GM18517 (cell line): ENCODE results near the gene MIPEP.

Source experiments
- ATAC-seq: cut with Tn5 transposase; IDR thresholded peaks from one replicate; pipeline ENCODE4 v1.9.1; 2021; ENCODE audit warnings: mild to moderate bottlenecking, moderate library complexity; ENCODE audit not compliant: unreplicated experiment

Gene MIPEP

GRCh38 chr13:23811366-23812062, 77.7 kb downstream of the MIPEP start:
- ATAC-seq = no peak

- no peak for ATAC-seq
Measured at GRCh38 chr13:23810685-23811240, 78.4 kb downstream of the MIPEP start.

- ATAC-seq = no peak
Measured at GRCh38 chr13:23808803-23809202, 80.4 kb downstream of the MIPEP start.

- ATAC-seq = peak; percentile 28
Measured at GRCh38 chr13:23806874-23807526, 82.2 kb downstream of the MIPEP start.

GRCh38 chr13:23805821-23806220, 83.4 kb downstream of the MIPEP start:
- no peak for ATAC-seq

GRCh38 chr13:23805122-23805521, 84.1 kb downstream of the MIPEP start:
- no peak for ATAC-seq

GRCh38 chr13:23804166-23804565, 85.0 kb downstream of the MIPEP start:
- no peak for ATAC-seq

- no peak for ATAC-seq
Measured at GRCh38 chr13:23801141-23801540, 88.1 kb downstream of the MIPEP start.

- ATAC-seq = peak; percentile 94
Measured at GRCh38 chr13:23799945-23800344, 89.3 kb downstream of the MIPEP start.

GRCh38 chr13:23797276-23797903, 91.8 kb downstream of the MIPEP start:
- ATAC-seq = no peak

- ATAC-seq = no peak
Measured at GRCh38 chr13:23796551-23796950, 92.6 kb downstream of the MIPEP start.

- ATAC-seq = peak; percentile 58
Measured at GRCh38 chr13:23794267-23795161, 94.7 kb downstream of the MIPEP start.

- no peak for ATAC-seq
Measured at GRCh38 chr13:23793711-23794110, 95.5 kb downstream of the MIPEP start.

GRCh38 chr13:23792680-23793079, 96.5 kb downstream of the MIPEP start:
- ATAC-seq = no peak

- ATAC-seq = no peak
Measured at GRCh38 chr13:23790577-23791170, 98.5 kb downstream of the MIPEP start.

- ATAC-seq = no peak
Measured at GRCh38 chr13:23789576-23790346, 99.4 kb downstream of the MIPEP start.

- no peak for ATAC-seq
Measured at GRCh38 chr13:23788459-23788858, 100.7 kb downstream of the MIPEP start.

GRCh38 chr13:23787464-23787863, 101.7 kb downstream of the MIPEP start:
- ATAC-seq = no peak

- ATAC-seq = no peak
Measured at GRCh38 chr13:23786607-23787006, 102.6 kb downstream of the MIPEP start.

- ATAC-seq = no peak
Measured at GRCh38 chr13:23778879-23779278, 110.3 kb downstream of the MIPEP start.
